ENCODE data around the gene ANK3.

ANK3 gene

GRCh38 chr10:60212195-60212594 is 177.5 kb downstream of the ANK3 start:
- DNase-seq = no peak
- Histone ChIP-seq H3K4me1 (ENCODE audit: low read length) (no peaks in the 10 kb centered on the region), H3K9me2 (replicated peaks; ENCODE audit: insufficient read depth, low read length) (no peaks in the 10 kb centered on the region), H4K20me1 (ENCODE audit: insufficient read depth, low read length) (no peaks in the 10 kb centered on the region), H3K27me3 (replicated peaks; ENCODE audit: insufficient read depth, low read length) (no peaks in the 10 kb centered on the region), H2AFZ (ENCODE audit: low read length) (no peak overlapping the region), H3K4me2 (ENCODE audit: low read depth, low read length) (no peak overlapping the region), H3K9ac (ENCODE audit: low read length) (no peak overlapping the region), H3K9me3 (replicated peaks; ENCODE audit: insufficient read depth, low read length) (no peaks in the 10 kb centered on the region), H3K36me3 (replicated peaks; ENCODE audit: insufficient read depth, low read length) (no peaks in the 10 kb centered on the region), H3K79me2 (ENCODE audit: low read length) (no peaks in the 10 kb centered on the region), H3K27ac (ENCODE audit: low read length) (no peak overlapping the region), H3F3A (ENCODE audit: insufficient read depth, low read length) (no peaks in the 10 kb centered on the region), H3K4me3 (ENCODE audit: low read length) (no peak overlapping the region)
- TF ChIP-seq EZH2 (optimal IDR thresholded peaks at IDR 0.05; ENCODE audit: low read depth, low read length) = no peak
- TF ChIP-seq, protein P1, sequence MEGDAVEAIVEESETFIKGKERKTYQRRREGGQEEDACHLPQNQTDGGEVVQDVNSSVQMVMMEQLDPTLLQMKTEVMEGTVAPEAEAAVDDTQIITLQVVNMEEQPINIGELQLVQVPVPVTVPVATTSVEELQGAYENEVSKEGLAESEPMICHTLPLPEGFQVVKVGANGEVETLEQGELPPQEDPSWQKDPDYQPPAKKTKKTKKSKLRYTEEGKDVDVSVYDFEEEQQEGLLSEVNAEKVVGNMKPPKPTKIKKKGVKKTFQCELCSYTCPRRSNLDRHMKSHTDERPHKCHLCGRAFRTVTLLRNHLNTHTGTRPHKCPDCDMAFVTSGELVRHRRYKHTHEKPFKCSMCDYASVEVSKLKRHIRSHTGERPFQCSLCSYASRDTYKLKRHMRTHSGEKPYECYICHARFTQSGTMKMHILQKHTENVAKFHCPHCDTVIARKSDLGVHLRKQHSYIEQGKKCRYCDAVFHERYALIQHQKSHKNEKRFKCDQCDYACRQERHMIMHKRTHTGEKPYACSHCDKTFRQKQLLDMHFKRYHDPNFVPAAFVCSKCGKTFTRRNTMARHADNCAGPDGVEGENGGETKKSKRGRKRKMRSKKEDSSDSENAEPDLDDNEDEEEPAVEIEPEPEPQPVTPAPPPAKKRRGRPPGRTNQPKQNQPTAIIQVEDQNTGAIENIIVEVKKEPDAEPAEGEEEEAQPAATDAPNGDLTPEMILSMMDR (IDR thresholded peaks at IDR 0.05; ENCODE audit: low read length) = no peak

DNA sequence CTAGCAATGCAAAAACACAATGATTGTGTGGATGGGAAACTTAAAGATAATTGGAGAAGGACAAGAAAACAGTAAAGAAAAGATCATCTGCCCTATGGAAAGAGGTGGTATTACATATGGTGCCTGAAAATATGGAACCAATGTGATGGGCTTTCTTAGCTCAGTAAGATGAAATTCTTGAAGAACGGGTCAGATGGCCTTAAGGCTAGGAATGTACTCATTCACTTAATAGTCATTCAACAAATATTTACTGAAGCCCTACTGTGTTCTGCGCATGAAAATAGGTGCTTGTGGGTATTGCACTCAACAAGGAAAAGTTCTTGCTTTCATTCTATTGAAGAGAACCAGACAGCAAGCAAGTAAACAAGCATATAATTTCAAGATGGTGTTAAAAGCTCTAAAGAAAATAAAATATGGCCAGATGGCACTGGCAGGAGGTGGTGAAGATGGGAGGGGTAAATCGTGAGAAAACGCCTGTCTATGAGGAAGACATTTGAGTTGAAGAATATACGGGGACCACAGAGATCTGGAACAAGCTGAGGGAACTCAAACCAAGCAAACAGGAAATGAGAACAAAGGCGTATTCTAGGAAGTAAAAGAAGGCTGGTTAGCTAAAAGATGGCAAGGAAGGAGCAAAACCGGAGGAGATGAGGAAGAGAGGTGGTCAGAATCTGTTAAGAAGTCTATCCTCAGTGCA is 179.7 kb downstream of the ANK3 start:
- Histone ChIP-seq H2AFZ (ENCODE audit: low read length) (no peak overlapping the region), H3K4me1 (ENCODE audit: low read length) (no peaks in the 10 kb centered on the region), H3F3A (ENCODE audit: insufficient read depth, low read length) (no peaks in the 10 kb centered on the region), H3K79me2 (ENCODE audit: low read length) (no peaks in the 10 kb centered on the region), H3K9me2 (replicated peaks; ENCODE audit: insufficient read depth, low read length) (no peaks in the 10 kb centered on the region), H3K27me3 (replicated peaks; ENCODE audit: insufficient read depth, low read length) (no peaks in the 10 kb centered on the region), H3K27ac (ENCODE audit: low read length) (no peak overlapping the region), H3K9me3 (replicated peaks; ENCODE audit: insufficient read depth, low read length) (no peaks in the 10 kb centered on the region), H3K4me2 (ENCODE audit: low read depth, low read length) (no peak overlapping the region), H4K20me1 (ENCODE audit: insufficient read depth, low read length) (no peaks in the 10 kb centered on the region), H3K9ac (ENCODE audit: low read length) (no peak overlapping the region), H3K36me3 (replicated peaks; ENCODE audit: insufficient read depth, low read length) (no peaks in the 10 kb centered on the region), H3K4me3 (ENCODE audit: low read length) (no peak overlapping the region)
- no peak for TF ChIP-seq EZH2 (optimal IDR thresholded peaks at IDR 0.05; ENCODE audit: low read depth, low read length)
- DNase-seq = no peak

DNA sequence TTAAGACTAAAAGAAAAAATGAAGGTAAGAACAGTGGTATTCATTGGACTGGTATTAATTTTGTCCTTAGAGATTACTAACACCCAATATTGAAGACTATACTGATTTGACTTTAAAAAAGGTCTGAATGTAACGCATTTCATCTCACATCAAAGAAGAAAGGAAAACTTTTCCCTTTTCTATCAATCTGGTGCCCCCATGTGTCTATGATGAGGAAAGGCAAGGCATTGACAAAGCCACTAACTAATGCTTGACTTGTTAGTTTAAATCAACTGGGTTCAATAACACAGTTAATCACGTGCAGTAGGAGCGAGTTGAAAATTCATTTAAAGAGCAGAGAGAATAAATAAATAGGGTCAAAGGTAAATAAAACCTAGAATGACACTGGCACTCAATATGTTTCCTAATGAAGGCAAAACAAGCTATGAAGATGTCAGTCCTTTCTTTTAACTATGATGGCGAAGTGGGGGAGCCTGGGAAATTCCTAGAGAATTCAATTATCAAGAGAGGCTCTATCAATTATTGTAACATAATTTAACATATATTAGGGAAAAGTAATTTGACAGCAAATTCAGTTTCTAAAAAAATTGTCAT is 180.9 kb downstream of the ANK3 start:
- Histone ChIP-seq H3K4me2 (ENCODE audit: low read depth, low read length) (no peak overlapping the region), H3K27ac (ENCODE audit: low read length) (no peak overlapping the region), H2AFZ (ENCODE audit: low read length) (no peak overlapping the region), H3F3A (ENCODE audit: insufficient read depth, low read length) (no peaks in the 10 kb centered on the region), H3K9me2 (replicated peaks; ENCODE audit: insufficient read depth, low read length) (no peaks in the 10 kb centered on the region), H3K9ac (ENCODE audit: low read length) (no peak overlapping the region), H3K9me3 (replicated peaks; ENCODE audit: insufficient read depth, low read length) (no peaks in the 10 kb centered on the region), H3K79me2 (ENCODE audit: low read length) (no peaks in the 10 kb centered on the region), H3K27me3 (replicated peaks; ENCODE audit: insufficient read depth, low read length) (no peaks in the 10 kb centered on the region), H3K4me3 (ENCODE audit: low read length) (no peak overlapping the region), H3K36me3 (replicated peaks; ENCODE audit: insufficient read depth, low read length) (no peaks in the 10 kb centered on the region), H3K4me1 (ENCODE audit: low read length) (no peaks in the 10 kb centered on the region), H4K20me1 (ENCODE audit: insufficient read depth, low read length) (no peaks in the 10 kb centered on the region)
- no peak for TF ChIP-seq EZH2 (optimal IDR thresholded peaks at IDR 0.05; ENCODE audit: low read depth, low read length)
- TF ChIP-seq, protein P1 (IDR thresholded peaks at IDR 0.05; ENCODE audit: low read length) = peak; percentile 82
- DNase-seq = peak; percentile 58

DNA sequence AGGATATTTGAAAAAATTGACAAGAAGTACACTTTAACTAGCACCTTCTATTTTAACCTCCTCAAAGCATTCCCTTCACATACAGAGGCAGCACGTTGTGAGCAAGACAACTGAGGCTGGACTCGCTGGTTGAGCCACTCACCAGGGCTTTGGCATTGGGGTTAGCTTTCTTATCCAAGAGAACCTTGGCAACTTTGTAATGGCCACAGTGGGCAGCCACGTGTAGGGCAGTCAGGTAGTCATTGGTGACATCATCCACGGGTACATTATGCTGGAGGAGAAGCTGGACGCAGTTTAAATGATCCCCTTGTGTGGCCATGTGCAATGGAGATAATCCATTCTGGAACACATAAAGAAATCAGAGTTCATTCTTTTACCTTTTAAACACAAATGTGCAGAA is 181.8 kb downstream of the ANK3 start:
- Histone ChIP-seq H3K79me2 (ENCODE audit: low read length) (no peaks in the 10 kb centered on the region), H3K27ac (ENCODE audit: low read length) (no peak overlapping the region), H3K4me2 (ENCODE audit: low read depth, low read length) (no peak overlapping the region), H4K20me1 (ENCODE audit: insufficient read depth, low read length) (no peaks in the 10 kb centered on the region), H3K4me3 (ENCODE audit: low read length) (no peak overlapping the region), H3K9me2 (replicated peaks; ENCODE audit: insufficient read depth, low read length) (no peaks in the 10 kb centered on the region), H3F3A (ENCODE audit: insufficient read depth, low read length) (no peaks in the 10 kb centered on the region), H3K9me3 (replicated peaks; ENCODE audit: insufficient read depth, low read length) (no peaks in the 10 kb centered on the region), H3K27me3 (replicated peaks; ENCODE audit: insufficient read depth, low read length) (no peaks in the 10 kb centered on the region), H2AFZ (ENCODE audit: low read length) (no peak overlapping the region), H3K9ac (ENCODE audit: low read length) (no peak overlapping the region), H3K36me3 (replicated peaks; ENCODE audit: insufficient read depth, low read length) (no peaks in the 10 kb centered on the region), H3K4me1 (ENCODE audit: low read length) (no peaks in the 10 kb centered on the region)
- TF ChIP-seq EZH2 (optimal IDR thresholded peaks at IDR 0.05; ENCODE audit: low read depth, low read length) (no peak), EZH2phosphoT487 (IDR thresholded peaks at IDR 0.05; ENCODE audit: low read length) (no peak)
- TF ChIP-seq, protein P1 (IDR thresholded peaks at IDR 0.05; ENCODE audit: low read length) = no peak
- DNase-seq = no peak

Measured in MM.1S (cell line).